HG02759 (cell line): ENCODE results near the gene MCEE.
A peak's percentile ranks its signal among the peaks of the same experiment; 100 is the strongest.
"Not testable (repeated sequence)": the region's sequence is repeated elsewhere in the genome, so short reads cannot be mapped to it uniquely, and the experiment has no call there.

Source experiments
- ATAC-seq: cut with Tn5 transposase; IDR thresholded peaks from one replicate; pipeline ENCODE4 v1.9.1; 2021; ENCODE audit warnings: mild to moderate bottlenecking, moderate library complexity; ENCODE audit not compliant: unreplicated experiment

Gene MCEE

DNA sequence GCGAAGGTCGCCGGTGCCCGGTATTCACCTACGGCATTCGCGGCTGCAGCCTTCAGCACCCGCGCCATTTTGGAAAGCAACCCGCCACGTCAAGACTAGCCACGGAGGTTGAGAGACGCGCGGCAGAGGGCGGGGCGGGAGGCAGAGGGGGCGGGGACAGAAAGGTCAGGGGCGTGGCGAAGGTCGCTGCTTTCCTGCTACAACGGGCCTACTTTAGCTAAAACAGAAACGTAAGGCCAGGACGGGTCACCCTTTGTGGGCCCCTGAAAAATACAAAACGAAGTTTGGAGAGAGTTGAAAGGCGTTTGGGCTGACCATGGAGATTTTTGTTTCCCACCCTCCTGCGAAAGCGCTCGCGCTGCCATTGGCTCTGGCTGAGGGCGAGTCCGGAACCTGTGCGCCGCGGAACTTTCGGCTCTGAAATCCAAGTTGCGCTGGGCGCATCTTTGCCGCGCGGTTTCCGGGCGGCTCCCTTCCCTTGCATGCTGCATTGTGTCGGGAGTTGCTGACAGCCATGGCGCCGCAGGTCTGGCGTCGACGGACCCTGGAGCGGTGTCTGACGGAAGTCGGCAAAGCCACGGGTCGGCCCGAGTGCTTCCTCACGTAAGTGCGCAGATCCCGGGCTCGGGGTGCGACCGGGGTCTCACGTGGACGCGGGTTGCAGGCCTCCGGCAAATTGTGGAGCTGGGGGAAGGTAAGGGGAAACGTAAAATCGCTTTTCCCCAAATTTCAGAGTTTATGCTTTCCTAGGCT lies at the start of gene MCEE, which contains the start of gene MPHOSPH10:
MCEE (minus strand) TSS at position 78 of the 753 bp plus-strand sequence; CDS start at position 68, 10 bp downstream.
MPHOSPH10 (plus strand) TSS at position 483 of the 753 bp plus-strand sequence; CDS start at position 515, 32 bp downstream.
- peak; percentile 94 for ATAC-seq

DNA sequence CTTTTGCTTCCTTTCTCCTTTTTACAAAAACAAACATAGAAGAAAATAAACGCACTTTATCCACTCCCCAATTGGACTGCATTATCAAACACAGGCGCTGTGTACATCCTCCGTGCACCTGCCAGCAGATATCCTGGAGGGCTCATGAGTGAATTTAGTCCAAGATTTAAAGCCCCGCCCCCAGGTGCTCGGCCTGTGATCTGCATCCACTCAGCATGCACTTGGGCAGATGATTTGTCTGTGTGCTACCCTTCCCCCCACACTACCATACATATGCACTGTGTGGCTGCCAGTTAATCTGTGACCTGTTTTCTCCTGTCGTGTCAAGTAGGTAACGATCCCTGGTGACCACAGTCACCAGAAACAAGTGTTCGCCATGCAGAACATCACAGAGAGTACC lies 48.8 kb upstream of the MCEE start:
- ATAC-seq = not testable (repeated sequence)

DNA sequence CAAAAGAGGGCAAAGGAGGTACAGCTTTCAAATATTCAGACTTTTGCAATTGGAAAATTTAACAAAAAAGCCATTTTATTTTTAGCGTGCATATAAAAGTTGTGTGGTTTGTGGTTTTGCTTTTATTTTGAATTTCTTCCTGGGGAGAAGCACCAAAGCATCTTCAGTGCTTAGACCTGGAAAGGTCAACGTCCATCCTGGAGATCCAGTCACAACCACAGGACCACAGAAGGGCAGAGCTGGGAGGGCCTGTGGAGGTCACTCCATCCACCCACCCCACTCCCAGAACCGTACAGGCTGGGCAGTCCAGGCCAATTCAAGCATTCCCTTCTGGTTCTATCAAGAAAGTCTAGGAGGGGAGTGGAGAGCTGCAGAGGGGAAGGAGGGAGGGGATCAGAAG lies 44.2 kb upstream of the MCEE start:
- no peak for ATAC-seq

DNA sequence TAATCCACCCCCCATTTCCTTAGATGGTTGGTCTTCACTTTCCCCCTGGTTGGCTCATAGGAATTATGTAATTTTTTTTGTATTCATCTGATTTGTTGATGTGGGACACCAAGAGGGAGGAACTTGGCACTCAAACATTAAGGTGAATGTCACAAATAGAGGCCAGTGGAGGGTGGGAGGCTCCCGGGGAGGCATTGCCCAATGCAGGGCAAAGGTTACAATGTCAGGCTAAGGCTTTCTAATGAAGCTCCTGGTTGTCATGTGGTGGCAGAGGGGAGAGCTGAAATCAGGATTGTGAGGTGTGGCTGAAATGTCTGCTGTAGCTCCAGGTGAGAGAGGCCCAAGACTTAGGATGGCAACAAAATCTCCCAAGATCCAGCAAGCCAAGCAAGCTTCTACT lies 43.1 kb upstream of the MCEE start:
- ATAC-seq = no peak

DNA sequence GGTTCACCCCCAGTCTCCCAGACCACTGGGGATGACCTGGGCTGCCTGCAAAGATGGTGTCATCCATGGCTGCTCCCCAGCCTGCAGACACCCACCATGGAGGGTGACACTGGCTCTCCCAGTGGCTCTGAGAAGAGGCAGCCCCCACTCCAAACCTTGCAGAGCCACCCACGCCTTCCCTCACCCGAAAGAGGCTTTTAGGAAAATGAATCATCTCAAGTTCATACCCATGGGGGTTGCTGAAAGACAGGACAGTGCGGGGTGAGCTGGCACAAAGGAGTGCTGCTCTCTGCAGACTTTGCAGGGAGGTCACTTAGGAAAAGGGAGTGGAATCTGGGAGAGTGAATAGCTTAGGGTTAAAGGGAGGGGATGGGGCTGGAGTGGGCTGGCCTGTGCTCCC lies 36.8 kb upstream of the MCEE start:
- no peak for ATAC-seq

DNA sequence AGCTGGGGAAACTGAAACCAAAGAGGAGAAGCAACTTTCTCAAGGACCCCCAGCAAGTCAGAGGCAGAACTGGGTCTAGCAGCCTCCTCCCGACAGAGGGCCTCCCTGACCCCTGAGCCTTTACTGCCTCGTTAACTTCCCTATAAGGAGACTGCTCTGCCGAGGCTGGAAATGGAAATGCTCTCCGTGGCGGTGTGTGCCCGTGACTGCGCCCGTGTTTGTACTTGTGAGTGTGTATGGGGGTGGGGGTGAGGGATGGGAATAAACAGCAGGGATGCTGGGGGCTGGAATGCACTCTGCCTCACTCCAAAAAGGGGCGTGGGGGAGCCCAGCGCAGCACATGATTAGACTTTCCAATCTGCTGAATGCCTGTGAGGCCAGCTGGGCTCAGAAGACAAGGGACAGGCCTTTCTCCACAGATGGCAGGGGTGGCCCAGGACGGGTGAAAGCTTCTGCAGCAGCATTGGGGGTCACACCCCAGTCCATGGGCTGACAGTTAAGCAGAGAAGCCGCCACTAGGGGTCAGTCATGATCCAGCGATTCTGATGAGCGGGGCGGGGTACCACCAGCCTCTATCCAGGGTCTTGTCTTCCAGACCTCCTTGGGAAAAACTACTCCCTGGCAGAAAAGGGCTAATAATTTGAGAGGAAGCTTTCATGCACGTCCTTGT lies 27.2 kb upstream of the MCEE start:
- ATAC-seq = peak; percentile 75

DNA sequence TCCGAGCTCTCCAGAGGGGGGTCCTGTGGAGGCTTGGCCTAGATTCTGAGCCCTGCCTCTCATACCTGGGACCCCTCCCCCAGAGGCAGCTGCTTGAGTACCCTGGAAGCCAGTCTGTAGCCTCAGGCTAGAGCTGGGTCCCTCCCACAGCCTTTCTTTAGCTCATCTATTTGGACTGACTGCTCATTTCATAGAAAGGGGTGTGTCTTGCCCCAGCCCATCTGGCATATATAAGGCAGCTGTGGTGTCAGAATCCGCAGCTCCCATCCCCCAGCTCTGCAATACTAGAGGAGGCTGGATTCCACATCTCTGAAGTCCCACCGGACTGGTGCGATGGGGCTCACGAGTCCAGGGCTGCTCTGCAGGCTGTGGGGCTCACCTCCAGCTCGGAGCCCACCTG lies 26.5 kb upstream of the MCEE start:
- ATAC-seq = no peak

DNA sequence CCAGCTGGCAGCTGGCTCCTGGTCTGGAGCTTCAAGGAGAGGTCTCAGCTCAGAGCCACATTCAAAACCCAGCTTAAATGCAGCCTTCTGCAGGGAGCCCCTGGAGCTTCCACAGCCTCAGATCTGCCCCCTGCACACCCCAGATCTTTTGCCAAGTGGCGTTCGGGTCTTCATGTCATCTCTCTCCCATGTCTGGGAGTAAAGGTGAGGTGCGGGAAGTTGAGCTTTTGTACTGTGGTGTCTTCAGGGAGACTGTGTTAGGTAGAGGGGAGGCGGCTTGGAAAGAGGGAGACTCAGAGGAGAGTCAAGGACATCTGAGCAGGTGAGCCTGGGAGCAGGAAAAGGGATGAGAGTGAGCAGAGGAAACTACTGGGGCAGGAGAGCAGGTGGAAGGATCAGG lies 25.8 kb upstream of the MCEE start:
- no peak for ATAC-seq

DNA sequence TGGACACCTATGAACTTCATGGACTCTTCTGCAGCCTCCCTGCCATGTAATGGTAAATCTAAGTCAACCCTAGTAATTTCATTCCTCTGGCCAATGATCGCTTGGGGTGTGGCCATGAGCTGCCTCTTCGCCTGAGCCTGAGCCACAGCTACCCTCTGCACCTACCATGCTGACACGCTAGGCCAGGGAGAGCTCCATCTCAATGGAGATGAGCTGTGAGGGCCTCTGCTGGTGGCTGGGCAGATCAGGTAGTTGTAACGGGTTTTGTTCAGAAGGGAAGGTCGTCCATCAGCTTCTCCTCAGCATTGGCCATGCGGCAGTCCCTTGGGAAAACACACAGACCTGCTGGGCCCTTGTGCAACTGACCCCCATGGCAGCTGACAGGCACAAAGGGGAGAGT lies 24.8 kb upstream of the MCEE start:
- peak; percentile 73 for ATAC-seq

DNA sequence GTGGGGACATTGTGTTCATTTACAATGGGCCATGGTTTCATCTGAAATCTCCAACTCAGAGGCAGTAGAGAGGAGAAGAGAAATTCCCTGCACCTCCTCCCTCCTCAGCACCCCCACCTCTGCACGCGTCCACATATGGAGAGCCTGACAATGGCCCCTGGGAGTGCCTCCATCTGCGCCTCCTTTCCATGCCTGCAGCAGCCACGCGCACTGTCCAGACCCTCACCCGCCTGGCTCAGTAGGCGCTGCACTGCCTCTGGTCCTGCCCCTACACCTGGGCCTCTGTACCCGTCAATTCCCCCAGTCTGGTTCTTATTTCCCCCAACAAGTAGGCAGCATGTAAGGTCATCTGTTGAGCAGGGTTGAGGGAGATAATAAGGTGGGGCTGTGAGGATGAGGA lies 24.2 kb upstream of the MCEE start:
- no peak for ATAC-seq

DNA sequence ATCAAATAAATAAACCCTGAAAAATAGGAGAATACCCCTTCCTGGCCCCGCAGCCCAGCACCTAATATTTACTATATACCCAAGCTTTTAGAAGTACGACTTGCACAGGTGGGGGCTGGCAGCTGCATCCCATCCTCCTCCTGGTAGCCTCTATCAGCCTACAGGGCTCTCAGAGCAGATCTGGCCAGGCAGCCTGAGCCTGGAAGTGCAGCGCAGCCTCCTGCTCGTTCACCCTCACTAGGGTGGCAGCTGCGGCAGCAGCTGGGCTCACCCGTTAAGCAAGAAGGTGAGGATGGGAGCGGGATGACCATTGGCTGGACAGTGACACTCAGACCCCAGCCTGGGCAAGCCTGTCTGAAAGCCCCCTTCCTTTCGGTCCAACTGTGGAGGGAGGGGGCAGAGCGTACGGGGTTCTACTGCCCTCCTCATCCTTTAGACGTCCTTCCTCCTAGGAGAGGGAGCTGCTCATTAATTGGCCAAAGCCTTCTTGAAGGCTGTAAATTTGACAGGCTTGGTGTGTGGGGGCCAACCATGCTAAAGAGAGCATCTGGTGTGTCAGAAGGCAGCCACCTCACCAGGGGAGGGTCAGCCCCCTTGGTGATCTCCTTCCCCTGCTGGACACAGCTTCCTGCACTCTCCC lies 23.7 kb upstream of the MCEE start:
- no peak for ATAC-seq

DNA sequence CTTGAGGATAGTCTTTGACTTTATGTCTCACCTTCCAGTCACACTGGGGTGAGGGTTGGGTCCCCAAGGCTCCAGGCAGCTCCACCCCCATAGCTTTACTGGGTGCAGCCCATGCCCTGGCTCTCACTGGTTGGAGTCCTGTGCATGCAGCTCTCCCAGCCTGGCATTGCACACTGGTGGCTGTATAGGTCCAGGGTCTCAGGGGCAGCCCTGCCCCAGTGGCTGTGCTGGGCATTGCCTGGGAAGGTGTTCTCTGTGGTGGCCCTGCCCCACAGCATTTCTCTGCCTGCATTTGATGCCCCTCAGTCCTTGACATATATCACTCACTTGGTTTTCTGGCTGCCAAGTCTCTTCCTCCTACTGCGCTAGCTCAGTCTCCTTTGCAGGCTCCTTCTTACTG lies 21.6 kb upstream of the MCEE start:
- ATAC-seq = no peak

DNA sequence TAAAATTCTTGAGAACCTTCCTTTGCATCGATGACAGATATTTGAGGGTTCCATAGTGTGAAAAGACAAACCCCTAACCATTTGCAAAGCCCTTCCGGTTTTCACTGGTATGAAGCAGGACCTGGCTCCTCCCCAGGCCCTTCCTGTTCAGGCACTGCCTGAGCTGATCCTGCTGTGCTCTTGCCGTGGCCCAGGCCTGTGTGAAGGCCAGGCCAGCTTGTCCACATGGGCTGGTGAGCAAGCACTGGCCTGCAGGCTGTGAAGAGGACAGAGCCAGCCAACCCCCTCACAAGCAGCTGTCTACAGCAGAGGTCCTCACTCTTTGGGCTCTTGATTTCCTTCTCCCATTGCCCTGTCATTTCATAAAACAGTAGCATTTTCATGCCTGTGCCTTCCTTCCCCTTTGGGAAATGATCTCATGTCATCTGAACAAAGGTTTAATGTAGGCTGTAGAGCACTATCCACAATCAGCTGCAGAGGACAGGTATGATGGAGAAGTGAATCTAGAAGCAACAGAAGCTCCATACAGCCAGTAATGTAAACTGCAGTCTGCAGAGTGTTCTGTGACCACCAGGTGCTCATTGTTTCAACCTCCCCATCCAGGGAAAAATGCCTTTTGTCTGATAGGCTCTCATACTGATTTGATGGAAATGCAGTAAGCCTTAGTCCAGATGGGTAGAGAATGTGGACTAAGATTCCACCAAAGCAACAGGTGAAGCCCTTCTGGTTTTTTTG lies 20.2 kb upstream of the MCEE start:
- ATAC-seq = no peak

DNA sequence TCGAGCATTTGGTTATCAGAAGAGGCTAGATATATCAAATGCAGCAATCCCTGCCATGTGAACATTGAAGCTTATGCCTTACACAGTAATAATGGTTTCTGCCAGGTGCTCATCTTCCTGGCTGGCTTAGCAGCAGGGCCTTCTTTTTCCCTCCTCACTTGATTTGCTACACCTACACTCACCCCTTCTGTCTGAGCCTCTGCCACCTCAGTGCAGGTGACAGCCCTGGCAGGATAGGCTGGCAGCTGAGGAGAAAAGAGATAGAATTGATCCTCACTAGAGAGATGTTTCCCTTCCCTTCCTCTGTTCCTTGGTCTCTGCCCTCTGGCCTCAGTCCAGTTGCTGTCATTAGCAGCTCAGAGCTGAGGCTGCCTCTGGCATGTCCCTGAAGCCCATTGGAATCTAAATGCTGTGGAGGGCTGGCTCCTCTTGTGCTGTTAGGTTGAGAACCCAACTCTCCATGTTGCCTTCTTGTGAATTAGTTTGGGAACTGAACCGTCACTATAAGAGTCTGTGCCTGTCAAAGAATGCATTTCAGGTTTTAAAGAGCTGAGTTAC lies 18.6 kb upstream of the MCEE start:
- ATAC-seq = no peak

DNA sequence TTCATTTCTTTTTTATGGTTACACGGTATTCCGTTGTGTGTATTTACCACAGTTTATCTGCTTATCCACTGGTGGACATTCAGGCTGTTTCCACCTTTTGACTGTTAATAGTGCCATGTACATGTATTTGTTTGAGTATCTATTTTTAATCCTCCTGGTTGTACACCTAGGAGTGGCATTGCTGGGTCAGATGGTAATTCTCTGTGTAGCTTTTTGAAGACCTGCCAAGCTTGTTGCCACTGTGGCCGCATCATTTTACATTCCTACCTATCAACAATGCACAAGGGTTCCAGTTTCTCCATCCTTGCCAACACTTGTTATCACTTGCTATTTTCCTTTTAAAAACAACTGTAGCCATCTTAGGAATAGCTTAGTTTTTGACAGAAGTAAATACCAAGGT lies 13.8 kb upstream of the MCEE start:
- no peak for ATAC-seq

DNA sequence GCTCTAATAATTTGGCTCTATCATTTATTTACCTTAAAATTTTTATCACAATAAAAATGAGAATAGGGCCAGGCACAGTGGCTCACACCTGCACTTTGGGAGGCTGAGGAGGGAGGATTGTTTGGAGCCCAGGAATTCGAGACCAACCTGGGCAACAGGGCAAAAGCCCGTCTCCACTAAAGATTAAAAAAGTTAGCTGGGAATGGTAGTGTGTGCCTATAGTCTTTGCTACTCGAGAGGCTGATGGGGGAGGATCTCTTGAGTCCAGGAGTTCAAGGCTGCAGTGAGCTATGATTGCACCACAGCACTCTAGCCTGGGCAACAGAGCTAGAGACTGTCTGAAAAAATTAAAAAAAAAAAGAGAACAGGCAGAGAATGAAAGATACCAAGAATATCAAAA lies 6.1 kb upstream of the MCEE start:
- no peak for ATAC-seq

DNA sequence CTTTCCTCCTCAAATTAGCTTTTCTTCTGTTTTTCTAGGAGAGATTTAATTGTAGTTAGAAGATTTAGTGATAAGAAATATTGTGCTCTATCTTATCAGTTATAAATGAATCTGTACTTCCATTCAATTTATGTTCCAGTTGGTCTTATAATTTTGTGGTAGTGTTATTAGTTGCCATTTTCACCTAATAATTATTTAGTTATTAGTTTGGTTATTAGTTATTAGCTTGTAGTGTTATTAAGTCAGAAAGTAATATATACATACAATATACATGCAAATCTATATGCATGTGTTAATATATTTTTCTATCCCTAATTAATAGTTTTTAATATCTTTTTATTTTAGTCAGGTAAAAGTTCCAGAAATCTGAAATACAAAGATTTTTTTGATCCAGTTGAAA lies 3.6 kb upstream of the MCEE start:
- ATAC-seq = no peak

DNA sequence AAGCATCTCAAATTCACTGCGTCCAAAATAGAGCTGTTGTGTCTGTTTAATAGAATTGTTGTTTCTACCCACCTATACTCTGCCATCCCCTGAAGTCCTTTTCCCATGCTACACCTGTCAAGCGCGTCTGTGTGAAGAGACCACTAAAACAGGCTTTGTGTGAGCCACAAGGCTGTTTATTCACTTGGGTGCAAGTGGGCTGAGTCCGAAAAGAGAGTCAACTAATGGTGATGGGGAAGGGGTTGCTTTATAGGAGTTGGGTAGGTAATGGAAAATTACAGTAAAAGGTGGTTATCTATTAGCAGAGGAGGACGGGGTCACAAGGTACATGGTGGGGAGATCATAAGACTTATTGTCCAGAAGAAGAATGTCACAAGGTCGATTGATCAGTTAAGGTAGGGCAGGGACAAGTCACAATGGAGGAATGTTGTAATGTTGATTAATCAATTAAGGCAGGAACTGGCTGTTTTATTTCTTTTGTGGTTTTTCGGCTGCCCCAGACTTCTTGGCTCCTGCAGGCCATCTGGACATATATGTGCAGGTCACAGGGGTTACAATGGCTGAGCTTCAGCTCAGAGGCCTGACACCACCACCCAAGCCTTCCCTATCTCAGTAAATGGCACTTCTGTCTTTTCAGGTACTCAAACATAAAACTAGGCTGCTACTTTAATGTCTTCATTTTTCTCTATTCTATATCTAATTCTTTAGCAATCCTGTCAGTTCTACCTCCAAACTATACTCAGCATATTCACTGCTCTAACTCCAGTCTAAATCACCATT lies 1.5 kb upstream of the MCEE start:
- not testable (repeated sequence) for ATAC-seq

DNA sequence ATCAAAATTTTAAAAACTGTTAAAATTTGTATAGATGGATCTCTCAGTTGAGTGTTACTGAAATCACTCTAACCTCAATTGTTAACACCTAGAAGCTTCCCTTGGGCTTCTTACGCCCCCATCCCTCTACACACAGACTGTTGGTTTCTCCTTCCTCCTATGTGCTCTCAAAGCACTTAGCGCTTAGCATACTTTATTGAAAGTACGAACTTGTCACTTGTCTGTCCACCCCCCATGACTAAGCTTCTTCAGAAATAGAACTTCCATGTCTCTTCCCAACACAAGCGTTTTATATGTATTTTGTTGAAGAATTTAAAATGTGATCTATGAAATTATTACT lies 846 bp upstream of the MCEE start:
- ATAC-seq = peak; percentile 18

DNA sequence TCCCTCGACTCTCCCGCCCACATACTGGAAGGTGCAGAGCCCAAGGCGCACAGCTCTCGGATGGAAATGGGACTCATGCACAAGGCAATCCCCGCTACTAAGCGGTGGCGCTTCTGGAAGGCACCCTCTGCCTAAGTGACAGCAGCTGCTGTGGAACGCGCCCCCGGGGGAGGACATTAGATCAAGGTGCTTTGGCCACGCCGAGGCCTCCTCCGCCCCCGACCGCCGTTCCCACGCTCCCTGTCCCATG lies 202 bp downstream of the MCEE start:
- ATAC-seq = peak; percentile 45
